Left hindlimb (tissue), 1 donor: ENCODE results near the gene XIRP2.

Source experiments
- DNase-seq: peaks from one replicate; pipeline ENCODE4 v3.0.0-alpha.2; 2018

Gene XIRP2

GRCh38 chr2:167297292-167297691 is 409.0 kb downstream of the XIRP2 start:
- no peak for DNase-seq

GRCh38 chr2:167298017-167298416 is 409.7 kb downstream of the XIRP2 start:
- no peak for DNase-seq
